Astrocyte of the cerebellum (primary cell): ENCODE results near the gene JAZF1.

Source experiments
- DNase-seq: peaks from one replicate; pipeline ENCODE4 v3.0.0-alpha.2; 2011; ENCODE audit warnings: low read depth
- H3K4me3 ChIP-seq: 2 replicates; pipeline ENCODE4 v1.5.1; 2011; ENCODE audit warnings: mild to moderate bottlenecking, low read depth, low read length, moderate library complexity
- in situ Hi-C: cut with HindIII; loops from 2 replicates; pipeline ENCODE4 v1.10.0; 2017; ENCODE audit warnings: low sequenced_read_pairs
- TF ChIP-seq, protein P1 (sequence below): IDR thresholded peaks from 2 replicates; pipeline ENCODE4 v1.5.1; 2012; ENCODE audit warnings: low read length, low read depth, moderate library complexity, mild to moderate bottlenecking; ENCODE audit errors: missing control alignments

The JAZF1 gene

DNA sequence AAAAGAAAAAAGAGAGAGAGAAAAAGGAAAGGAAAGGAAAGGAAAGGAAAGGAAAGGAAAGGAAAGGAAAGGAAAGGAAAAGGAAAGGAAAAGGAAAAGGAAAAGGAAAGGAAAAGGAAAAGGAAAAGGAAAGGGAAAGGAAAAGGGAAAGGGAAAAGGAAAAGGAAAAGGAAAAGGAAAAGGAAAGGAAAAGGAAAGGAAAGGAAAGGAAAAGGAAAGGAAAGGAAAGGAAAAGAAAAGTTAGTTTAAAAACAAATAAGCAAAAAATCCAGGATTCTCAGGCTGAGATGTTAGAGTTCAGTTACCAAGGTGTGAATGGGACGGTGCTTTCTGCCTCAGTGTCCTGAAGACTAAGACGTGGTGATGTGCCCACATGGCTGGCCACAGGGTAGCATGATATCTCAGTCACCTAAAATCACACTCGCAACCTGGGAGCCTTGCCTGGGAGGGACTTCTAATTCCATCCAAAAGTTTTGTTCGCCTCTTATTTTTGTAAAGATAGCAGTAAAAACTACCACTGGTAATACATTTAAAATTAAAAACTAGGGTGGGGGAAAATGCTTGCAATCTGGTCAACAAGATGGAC, 70.1 kb downstream of the JAZF1 start:
- DNase-seq: no peak
- TF ChIP-seq, protein P1, sequence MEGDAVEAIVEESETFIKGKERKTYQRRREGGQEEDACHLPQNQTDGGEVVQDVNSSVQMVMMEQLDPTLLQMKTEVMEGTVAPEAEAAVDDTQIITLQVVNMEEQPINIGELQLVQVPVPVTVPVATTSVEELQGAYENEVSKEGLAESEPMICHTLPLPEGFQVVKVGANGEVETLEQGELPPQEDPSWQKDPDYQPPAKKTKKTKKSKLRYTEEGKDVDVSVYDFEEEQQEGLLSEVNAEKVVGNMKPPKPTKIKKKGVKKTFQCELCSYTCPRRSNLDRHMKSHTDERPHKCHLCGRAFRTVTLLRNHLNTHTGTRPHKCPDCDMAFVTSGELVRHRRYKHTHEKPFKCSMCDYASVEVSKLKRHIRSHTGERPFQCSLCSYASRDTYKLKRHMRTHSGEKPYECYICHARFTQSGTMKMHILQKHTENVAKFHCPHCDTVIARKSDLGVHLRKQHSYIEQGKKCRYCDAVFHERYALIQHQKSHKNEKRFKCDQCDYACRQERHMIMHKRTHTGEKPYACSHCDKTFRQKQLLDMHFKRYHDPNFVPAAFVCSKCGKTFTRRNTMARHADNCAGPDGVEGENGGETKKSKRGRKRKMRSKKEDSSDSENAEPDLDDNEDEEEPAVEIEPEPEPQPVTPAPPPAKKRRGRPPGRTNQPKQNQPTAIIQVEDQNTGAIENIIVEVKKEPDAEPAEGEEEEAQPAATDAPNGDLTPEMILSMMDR: no peak
- in situ Hi-C loops: no loop called here
- no peak overlapping the region for H3K4me3 ChIP-seq

DNA sequence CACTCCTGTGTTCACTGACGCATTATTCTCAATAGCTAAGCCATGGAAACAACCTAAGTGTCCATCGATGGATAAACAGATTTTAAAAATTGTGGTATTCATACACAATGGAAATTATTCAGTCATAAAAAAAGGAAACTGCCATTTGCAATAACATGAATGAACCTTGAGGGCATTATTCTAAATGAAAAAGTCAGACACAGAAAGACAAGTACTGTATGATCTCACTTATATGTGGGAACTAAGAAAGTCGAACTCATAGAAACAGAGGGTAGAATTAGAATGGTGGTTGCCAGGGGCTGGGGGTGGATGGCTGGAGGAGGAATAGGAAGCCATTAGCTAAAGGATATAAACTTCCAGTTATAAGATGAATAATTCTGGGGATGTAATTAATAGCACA, 71.8 kb downstream of the JAZF1 start:
- TF ChIP-seq, protein P1: no peak
- in situ Hi-C loops: no loop called here

DNA sequence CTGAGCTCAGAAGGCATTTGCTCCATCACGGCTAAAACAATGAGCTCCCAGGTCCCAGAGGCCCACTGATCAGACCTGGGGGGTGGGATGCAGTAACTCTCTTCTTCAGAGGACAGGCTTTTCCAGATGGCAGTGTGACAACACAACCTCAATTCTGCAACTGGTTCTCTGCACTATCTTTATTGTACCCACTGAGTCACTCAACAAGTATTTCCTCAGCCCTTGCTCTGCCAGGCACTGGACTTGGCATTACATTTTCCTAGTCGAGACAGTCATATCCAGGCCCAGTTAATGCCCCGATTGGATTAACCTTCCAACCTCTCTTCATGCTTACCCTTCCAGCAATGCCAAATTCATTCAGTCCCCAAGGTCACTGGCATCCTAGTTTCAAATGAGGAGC, 72.6 kb downstream of the JAZF1 start:
- TF ChIP-seq, protein P1: no peak
- in situ Hi-C loops: no loop called here
- H3K4me3 ChIP-seq: no peak overlapping the region
- no peak for DNase-seq

More for the DNA sequence above, 71.8 kb downstream of the JAZF1 start:
- H3K4me3 ChIP-seq: no peak overlapping the region
- no peak for DNase-seq

DNA sequence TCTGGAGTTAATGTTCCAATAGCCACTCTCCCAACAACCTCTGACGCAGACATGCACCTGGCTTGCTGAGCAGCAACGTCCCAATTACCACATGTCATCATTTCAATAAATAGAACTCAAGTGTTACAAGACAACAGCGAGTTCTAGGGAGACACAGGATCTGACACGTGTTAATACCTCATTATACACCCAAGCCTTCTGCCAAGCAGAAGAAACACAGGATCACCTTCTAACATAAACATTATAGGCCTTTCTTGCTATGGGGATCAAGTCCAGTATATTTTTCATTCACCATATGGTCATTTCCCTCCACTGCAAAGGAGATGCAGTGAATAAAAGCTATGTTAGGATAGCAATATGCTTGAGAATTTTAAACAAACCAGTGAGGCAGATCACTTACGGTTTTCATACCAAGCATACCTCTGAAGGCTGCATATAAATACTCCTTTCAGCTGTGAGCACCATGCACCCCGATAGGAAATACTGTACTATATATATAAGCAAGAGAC, 74.2 kb downstream of the JAZF1 start:
- DNase-seq: no peak
- in situ Hi-C loops: no loop called here
- no peak overlapping the region for H3K4me3 ChIP-seq
- TF ChIP-seq, protein P1: no peak

DNA sequence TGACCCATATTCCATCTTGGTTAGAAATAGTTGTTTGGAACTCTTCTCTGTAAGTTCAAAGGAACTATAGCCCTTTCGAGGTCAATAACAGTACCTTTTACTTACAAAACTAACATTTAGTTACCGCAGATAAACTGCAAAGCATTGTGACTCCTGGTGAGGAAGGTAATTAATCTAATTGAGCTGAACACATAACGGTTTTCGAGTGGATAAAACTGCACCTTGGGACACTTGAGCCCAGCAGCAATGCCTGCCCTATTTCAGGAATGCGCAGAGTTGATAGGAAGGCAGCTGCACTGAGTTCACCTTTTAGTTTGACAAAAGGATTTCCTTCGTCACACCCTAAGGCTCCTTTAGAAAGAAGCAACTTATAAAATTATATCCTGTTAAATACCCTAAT, 75.4 kb downstream of the JAZF1 start:
- DNase-seq: no peak
- H3K4me3 ChIP-seq: no peak overlapping the region
- TF ChIP-seq, protein P1: no peak
- in situ Hi-C loops: no loop called here

DNA sequence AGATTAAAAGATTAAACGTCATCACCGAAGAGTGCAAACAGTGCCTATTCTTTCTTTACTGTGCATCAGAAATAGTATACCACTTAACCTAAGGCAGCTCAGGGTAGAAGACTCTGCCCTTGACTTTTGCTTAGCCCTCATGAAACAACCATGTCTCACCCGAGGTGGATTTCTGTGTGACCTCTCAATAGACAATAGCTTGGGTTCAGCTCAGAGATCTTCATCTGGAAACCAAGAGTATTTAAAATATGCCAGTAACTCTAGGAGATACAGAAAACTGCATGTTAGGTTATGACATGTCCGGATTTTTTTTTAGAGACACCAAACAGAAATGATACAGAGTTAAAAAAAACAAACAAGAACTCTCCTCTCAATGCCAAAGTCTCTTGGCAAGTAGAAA, 75.8 kb downstream of the JAZF1 start:
- H3K4me3 ChIP-seq: no peak overlapping the region
- TF ChIP-seq, protein P1: no peak
- in situ Hi-C loops: no loop called here
- DNase-seq: no peak
